Stomach (tissue), 4 donors: ENCODE results near the gene LRRC8C.

ENCODE experiments used
- CTCF ChIP-seq, 7 experiments: fragments of 450-650 bp in 4 of 7; fragments of 200-600 bp in 3 of 7; sonication (generic) in 3 of 7; IDR thresholded peaks; one replicate each; pipeline ENCODE4 v1.5.1; 2016 to 2019; ENCODE audit warnings: antibody characterized with exemption in 7 of 7, control low read depth in 2 of 7, mild to moderate bottlenecking in 1 of 7
- EP300 ChIP-seq: sonication (generic); formaldehyde crosslinking; IDR thresholded peaks from one replicate; pipeline ENCODE4 v1.6.1; 2017; ENCODE audit warnings: antibody characterized with exemption
- POLR2A ChIP-seq, 4 donors: fragments of 450-650 bp; IDR thresholded peaks; one replicate each; pipeline ENCODE4 v1.6.1; 2016; ENCODE audit warnings: antibody characterized with exemption in 4 of 4, control low read depth in 2 of 4, mild to moderate bottlenecking in 1 of 4, moderate library complexity in 1 of 4
- POLR2AphosphoS5 ChIP-seq, 3 donors: sonication (generic); formaldehyde crosslinking; IDR thresholded peaks; one replicate each; pipeline ENCODE4 v1.6.1; 2016; ENCODE audit warnings: antibody characterized with exemption in 3 of 3

GRCh38 chr1:89604414-89604735, 28.5 kb upstream of the LRRC8C start:
- no peak for TF ChIP-seq CTCF (IDR thresholded peaks at IDR 0.05)
- no peak for TF ChIP-seq POLR2A (IDR thresholded peaks at IDR 0.05)
- no peak for TF ChIP-seq POLR2AphosphoS5 (IDR thresholded peaks at IDR 0.05)
- no peak for TF ChIP-seq EP300
